GM21786 (cell line): ENCODE results near the gene RBMXL3.

Experiments used
- ATAC-seq: cut with Tn5 transposase; IDR thresholded peaks from one replicate; pipeline ENCODE4 v1.9.1; 2021; ENCODE audit not compliant: unreplicated experiment

Gene RBMXL3

GRCh38 chrX:115233497-115234455 is 44.6 kb downstream of the RBMXL3 start, which contains the start of gene LRCH2:
LRCH2 (minus strand) TSS chrX:115234096; CDS start chrX:115234041, 55 bp downstream.
- no peak for ATAC-seq

- ATAC-seq, result no peak
Observed at GRCh38 chrX:115234461-115234860, 45.3 kb downstream of the RBMXL3 start.

- no peak for ATAC-seq
Observed at GRCh38 chrX:115236560-115236959, 47.4 kb downstream of the RBMXL3 start.

GRCh38 chrX:115237056-115237455 is 47.8 kb downstream of the RBMXL3 start:
- ATAC-seq, result no peak
